Measurements from ENCODE around the gene AKAP1.

GRCh38 chr17:57138956-57139576 lies 54.0 kb downstream of the AKAP1 start:
- TF ChIP-seq CTCF (IDR thresholded peaks at IDR 0.05): no peak
- TF ChIP-seq POLR2A (IDR thresholded peaks at IDR 0.05): no peak
